GM13977 (cell line): ENCODE results near the gene SH3GL1.

Source experiments
- DNase-seq: peaks from one replicate; pipeline ENCODE4 v3.0.0; 2012; ENCODE audit warnings: low spot score
- in situ Hi-C: fragments of 300-500 bp; cut with MboI; formaldehyde crosslinking; loops from one replicate; pipeline ENCODE4 v1.12.0; 2022; ENCODE audit warnings: low sequenced_read_pairs, low pct_unique_long_range_greater_than_20kb, mixed read lengths, inconsistent platforms; ENCODE audit not compliant: unreplicated experiment
- TF ChIP-seq, protein P1 (sequence below): IDR thresholded peaks from 2 replicates; pipeline ENCODE4 v1.5.1; 2012; ENCODE audit warnings: mild to moderate bottlenecking, control low read depth; ENCODE audit not compliant: insufficient read depth; ENCODE audit errors: extremely low read depth, missing control alignments

Gene SH3GL1

DNA sequence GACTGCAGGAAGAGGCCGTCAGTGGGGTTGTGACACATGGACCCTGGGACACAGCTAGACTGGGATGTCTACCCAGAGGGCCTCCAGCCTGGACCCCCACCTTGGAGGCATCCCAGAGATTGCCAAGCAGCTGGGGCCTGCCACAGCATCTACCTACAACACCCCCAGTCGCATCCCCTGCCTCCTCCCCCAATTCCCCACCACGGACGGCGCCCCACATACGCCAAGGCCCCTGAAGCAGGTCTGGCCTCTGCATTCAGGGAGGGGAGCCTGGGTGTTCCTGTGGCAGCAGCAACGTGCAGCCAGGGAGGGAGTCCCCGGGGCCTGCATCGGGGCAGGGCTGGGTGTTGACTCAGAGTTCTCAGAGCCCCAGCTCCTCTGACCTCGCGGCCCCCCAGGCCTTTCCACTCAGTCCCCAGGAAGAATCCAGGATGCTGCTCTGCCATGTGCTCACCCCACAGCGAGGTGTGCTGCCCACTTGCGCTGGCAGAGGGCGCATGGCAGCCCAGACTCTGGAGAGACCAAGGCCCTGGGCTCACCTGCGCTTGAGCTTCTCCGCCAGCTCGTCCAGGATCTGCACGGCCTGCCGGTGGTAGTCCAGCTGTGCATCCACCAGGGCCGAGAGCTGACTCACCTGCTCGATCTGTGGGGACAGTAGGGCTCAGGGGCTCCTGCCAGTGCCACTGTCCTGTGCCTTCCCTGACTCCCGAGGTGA lies 37.4 kb downstream of the SH3GL1 start:
- in situ Hi-C loops: no loop called here
- TF ChIP-seq, protein P1, sequence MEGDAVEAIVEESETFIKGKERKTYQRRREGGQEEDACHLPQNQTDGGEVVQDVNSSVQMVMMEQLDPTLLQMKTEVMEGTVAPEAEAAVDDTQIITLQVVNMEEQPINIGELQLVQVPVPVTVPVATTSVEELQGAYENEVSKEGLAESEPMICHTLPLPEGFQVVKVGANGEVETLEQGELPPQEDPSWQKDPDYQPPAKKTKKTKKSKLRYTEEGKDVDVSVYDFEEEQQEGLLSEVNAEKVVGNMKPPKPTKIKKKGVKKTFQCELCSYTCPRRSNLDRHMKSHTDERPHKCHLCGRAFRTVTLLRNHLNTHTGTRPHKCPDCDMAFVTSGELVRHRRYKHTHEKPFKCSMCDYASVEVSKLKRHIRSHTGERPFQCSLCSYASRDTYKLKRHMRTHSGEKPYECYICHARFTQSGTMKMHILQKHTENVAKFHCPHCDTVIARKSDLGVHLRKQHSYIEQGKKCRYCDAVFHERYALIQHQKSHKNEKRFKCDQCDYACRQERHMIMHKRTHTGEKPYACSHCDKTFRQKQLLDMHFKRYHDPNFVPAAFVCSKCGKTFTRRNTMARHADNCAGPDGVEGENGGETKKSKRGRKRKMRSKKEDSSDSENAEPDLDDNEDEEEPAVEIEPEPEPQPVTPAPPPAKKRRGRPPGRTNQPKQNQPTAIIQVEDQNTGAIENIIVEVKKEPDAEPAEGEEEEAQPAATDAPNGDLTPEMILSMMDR: no peak
- no peak for DNase-seq

DNA sequence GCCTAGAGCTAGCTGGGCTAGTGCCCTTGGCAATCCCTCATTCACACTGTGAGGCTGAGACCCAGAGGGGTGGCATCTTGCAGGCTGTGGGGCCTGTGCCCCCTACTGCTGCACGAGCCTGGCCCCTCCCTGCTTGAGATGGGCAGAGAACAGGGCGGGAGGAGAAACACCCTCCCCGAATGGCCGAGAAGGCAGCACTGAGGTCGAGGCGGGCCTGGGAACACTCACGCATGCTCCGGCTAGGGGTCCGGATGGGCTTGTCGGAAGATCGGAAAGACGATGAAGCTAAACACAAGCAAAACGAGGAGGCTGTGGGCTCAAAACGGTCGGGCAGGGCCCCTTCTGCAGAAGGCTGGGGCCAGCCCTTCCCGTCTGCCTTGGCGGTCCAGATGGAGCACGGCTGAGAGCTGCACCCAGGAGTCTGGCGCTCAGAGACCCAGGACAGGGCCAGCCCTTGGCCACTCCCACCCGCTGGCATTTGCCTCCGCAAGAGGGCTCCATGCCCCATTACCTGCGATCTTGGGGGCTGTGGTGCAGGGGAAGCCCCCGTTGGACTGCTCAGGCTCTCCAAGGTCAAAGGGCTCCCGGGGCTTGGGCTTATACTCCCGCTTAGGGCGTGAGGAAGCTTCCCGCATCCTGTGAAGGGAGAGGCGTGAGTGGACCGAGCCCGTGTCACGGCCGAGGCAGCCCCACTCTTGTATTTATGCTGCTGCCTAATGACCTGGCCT lies 38.1 kb downstream of the SH3GL1 start:
- in situ Hi-C loops: no loop called here
- TF ChIP-seq, protein P1: no peak

DNA sequence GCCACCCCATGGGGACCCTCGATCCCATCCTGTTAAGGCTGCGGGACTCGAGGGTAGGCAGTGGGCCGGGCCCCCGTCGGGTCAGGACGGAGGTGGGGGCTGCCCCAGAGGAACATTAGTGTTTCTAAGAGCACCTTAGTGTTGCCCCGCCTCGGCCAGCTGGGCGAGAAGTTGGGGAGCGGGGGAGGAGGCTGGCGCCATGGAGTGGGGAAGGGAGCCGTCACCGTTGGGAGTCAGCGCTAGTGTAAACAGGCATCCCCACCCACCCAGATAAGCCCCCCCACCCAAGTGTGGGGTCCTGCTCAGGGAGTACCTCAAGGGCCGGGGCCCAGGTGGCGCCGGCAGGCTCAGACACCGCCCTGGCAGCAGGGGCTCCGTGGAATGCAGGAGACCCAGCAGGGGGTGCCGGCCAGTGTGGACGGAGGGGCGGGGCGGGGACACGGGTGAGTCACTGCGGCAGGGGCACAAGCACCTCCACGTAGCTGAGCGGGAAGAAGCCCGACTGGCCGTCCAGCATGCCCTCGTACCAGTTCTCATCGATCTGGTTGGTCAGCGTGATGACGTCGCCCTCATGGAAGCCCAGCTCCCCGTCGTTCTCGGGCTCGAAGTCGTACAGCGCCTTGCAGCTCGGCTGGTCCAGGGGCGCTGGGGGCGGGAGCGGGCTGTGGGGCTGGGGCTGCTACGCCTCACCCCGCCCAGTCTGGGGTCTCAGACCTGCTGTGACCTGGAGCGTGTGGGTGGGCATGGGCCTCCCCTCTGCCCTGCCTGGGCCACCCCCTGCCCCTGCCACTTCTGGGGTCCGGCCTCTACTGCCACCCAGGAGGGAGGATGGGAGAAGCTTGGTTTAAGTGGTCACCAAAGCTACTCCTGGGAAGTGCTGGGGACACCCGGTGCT lies 38.9 kb downstream of the SH3GL1 start:
- in situ Hi-C loops: no loop called here
- DNase-seq: no peak
- TF ChIP-seq, protein P1: no peak

More for the DNA sequence above, 38.1 kb downstream of the SH3GL1 start:
- DNase-seq: no peak

DNA sequence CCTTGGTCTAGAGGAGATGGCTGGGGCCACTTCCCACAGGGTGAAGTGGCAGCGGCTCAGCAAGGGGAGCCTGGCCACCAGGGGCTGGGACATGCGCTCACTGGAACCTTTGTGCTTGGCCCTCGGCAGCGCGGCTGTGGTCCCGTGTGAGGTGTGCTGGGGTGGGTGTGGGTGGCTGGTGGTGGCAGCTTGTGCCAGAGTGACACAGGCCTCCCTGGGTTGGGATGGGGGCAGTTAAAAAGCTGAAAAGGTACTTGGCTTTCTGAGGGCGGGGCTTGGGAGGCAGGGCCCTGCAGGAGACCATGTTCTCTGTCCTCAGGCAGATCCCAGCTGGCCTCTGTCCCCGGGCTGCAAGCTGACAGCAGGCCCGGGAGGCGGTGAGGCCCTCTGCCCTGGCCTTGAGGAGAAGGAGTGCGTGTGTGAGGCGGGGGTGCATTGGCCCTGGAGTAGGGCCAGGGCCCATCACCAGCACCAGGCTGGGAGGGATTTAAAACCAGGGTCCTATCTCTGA lies 39.7 kb downstream of the SH3GL1 start:
- DNase-seq: no peak
- in situ Hi-C loops: no loop called here
- TF ChIP-seq, protein P1: no peak

DNA sequence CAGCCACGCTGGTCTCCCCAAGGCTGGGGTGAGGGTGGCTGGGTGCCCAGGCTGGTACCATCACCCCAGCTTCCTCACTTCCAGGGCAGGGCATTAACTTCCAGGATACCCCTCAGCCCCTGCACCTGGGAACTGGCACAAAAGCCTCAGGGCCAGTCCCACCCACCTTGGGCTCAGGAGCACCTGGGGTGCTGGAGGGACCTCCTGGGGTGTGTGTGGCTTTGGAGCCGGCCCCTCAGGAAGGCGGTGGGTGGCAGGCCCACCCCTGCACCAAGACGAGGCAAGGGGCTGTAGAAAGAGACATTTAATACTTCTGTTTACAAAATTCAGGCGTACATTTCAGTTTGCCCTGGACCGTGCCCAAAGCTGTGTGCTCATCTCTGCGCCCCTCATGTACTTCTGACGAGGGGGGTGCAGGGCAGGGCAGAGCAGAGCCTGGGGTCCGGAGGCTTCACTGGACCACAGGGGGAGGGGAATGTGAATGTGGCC lies 40.2 kb downstream of the SH3GL1 start:
- in situ Hi-C loops: no loop called here
- TF ChIP-seq, protein P1: no peak
- no peak for DNase-seq

DNA sequence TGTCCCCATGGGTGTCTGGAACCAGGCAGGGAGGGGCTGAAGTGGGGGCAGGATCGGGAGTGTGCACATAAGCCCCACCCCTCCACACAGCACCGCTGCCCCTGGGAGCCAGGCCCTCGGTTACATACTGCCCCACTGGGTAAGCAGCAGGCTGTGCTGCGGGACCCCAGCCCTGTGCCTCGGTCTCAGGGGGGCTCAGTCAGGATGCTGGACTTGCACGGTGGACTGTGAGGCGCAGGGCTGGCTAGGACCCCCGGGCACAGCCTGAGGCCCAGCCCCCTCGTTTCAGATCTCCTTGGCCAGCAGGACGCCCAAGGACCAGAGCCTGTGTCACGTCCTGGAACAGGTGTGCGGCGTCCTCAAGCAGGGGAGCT lies 40.7 kb downstream of the SH3GL1 start:
- in situ Hi-C loops: loop anchor here (10.0 kb wide), 1 partner anchor 85 kb away; the partner anchor contains the start of gene SHD
- TF ChIP-seq, protein P1: no peak
- no peak for DNase-seq
